NT2/D1 (cell line): Measurements from ENCODE around the gene DOK5.

Experiments
- SUZ12 ChIP-seq: IDR thresholded peaks from 2 replicates; pipeline ENCODE4 v1.6.1; 2011; ENCODE audit not compliant: insufficient read length, insufficient read depth; ENCODE audit errors: extremely low read depth
- YY1 ChIP-seq: IDR thresholded peaks from 2 replicates; pipeline ENCODE4 v1.6.1; 2011; ENCODE audit not compliant: insufficient read length, insufficient read depth

GRCh38 chr20:54658525-54658924, 183.1 kb downstream of the DOK5 start:
- TF ChIP-seq SUZ12: no peak
- TF ChIP-seq YY1: no peak
